ENCODE data around the gene ZBTB20.

DNA sequence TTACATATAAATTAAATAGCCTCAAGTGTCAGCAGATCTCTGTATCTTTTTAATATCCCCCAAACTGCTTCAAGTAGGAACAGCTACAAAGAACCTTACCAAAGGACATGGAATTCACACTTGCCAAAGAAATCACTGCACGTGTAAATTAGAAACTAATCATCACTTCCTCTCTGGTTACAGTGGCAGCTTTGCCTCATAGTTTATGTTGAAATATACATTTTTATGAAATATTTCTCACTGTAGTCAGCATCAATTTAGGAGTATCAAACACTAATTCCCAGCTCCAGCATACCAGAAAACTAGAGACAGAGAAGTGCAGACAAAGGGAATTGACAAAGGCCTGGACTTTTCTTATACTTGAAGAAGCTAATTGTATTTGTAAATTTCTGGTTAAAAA is 592.4 kb downstream of the ZBTB20 start:
- TF ChIP-seq, protein P1, sequence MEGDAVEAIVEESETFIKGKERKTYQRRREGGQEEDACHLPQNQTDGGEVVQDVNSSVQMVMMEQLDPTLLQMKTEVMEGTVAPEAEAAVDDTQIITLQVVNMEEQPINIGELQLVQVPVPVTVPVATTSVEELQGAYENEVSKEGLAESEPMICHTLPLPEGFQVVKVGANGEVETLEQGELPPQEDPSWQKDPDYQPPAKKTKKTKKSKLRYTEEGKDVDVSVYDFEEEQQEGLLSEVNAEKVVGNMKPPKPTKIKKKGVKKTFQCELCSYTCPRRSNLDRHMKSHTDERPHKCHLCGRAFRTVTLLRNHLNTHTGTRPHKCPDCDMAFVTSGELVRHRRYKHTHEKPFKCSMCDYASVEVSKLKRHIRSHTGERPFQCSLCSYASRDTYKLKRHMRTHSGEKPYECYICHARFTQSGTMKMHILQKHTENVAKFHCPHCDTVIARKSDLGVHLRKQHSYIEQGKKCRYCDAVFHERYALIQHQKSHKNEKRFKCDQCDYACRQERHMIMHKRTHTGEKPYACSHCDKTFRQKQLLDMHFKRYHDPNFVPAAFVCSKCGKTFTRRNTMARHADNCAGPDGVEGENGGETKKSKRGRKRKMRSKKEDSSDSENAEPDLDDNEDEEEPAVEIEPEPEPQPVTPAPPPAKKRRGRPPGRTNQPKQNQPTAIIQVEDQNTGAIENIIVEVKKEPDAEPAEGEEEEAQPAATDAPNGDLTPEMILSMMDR (IDR thresholded peaks at IDR 0.05) = no peak
- no peak for TF ChIP-seq POLR2A (IDR thresholded peaks at IDR 0.05)
